HG03558 (cell line): Measurements from ENCODE around the gene LIME1.

Experiments
- ATAC-seq: cut with Tn5 transposase; IDR thresholded peaks from one replicate; pipeline ENCODE4 v1.9.1; 2021; ENCODE audit warnings: moderate number of reproducible peaks; ENCODE audit not compliant: unreplicated experiment; ENCODE audit errors: extremely low read depth

Gene LIME1

GRCh38 chr20:63787749-63788148 is 51.3 kb downstream of the LIME1 start:
- no peak for ATAC-seq
